HG03039 (cell line): ENCODE results near the gene SLAMF9.

Experiments used
- ATAC-seq: cut with Tn5 transposase; IDR thresholded peaks from one replicate; pipeline ENCODE4 v1.9.1; 2021; ENCODE audit warnings: mild to moderate bottlenecking, moderate library complexity; ENCODE audit not compliant: unreplicated experiment

Gene SLAMF9

DNA sequence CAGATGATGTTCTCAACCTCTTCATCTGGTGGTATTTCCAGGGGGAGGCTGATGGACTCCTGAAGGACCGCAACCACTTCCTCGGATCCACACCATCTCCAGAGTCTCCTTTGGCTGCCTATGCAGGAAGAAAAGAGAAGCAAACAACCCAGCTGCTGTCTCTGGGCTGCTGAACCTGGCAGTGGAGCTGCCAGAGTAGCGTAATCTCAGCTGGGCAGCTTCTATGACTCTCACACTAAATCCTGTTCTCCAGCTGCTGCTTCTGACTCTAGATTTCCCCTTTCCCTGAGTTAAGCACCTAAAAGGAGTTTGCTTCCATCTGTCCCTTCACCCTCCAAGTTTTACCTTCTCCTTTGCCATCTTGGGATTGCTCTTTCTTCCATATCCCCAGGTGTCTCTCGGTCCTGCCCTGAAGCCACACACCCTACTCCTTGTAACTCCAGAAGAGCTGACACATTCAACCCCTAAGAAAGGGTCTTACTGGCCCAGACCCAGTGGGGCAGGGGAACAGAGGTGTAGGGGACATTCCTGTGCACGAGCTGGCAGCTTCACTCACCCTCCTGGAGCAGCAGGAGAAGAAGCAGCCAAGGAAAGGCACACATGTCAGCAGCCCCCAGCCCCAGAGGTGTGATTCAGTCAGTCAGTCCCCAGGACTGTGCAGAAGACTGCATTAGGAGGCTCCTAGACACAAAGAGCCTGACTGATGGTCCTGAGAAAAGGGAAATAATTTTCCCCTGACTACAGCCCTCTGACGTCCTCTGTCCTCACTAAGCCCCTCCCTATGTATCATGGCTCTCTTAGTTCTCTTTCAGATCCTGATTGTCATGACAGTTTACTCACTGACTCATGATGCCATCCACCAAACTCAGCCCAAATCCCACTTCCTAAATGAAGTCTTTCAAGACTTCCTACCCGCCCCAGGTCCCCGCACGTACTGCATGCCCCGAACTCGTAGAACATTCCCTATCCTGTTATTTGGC lies at the start of gene SLAMF9:
Gene SLAMF9, minus strand, starts transcription at position 702 of the 980 bp plus-strand sequence. Its CDS starts 100 bp downstream, at position 602.
- ATAC-seq: no peak

DNA sequence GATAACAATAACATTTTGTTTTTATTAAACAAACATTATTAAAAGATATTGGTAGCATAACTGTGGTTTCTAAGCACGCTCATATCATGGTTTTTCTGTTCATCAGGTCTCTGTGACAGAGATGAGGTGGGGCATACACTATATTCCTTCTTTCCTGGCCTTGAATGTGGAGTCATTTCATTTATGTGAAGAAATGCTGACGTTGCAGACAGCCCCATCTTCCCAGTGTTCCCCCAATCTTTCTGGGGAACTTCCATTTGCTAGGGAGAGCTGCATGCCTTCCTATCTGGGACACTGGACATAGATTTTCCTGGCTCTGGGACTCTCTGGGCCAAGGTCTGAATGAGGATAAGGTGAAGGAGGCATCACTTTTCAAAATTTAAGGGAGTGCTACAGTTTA lies 47.4 kb upstream of the SLAMF9 start:
- no peak for ATAC-seq

DNA sequence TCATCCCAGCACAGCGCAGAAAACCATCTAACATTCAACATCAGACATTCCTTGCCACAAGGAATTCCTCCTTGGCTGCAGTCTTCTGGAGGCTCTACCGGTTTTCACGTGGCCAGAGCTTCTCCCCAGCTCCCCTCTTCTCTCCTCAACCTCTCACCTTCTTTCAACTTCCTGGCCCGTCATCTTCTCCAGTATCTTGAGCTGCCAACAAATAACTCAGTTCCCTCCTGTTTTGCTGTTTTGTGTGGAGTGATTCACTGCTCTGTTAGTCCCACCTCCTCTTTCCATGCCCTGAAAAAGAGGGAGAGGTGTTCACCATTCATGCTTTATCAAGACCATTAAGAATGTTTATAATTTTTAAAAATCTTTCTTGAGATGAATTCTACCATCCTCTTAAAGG lies 45.2 kb upstream of the SLAMF9 start:
- ATAC-seq: no peak

DNA sequence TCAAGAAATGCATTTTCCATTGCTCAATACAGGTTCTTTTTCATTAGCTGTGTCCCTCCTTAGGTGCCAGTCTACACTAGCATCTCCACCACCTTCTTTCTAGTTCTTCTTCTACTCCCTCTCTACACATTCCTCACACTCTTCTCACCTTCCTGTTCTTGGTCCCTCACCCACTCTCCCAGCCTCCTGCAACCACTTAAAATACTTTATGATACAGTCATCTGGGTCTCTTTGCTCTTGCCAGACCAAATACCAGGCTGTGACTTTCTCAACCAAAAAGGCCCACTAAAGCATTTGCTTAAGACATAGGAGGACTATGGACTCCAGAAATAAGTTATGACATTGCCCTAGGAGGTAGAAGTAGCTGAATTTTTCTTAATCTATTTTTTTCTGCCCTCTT lies 42.6 kb upstream of the SLAMF9 start:
- no peak for ATAC-seq

DNA sequence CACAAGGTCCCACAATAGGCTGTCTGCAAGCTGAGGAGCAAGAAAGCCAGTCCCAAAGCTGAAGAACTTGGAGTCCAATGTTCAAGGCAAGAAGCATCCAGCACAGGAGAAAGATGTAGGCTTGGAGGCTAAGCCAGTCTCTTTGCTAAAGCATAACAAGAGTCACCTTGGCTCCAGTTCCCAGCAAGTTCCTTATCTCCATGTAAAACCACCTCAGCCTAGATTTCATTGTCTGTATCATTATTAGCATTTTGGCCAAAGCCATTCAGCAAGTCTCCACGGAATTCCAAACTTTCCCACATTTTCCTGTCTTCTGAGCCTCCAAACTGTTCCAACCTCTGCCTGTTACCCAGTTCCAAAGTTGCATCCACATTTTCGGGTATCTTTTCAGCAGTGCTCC lies 40.9 kb upstream of the SLAMF9 start:
- ATAC-seq: no peak

DNA sequence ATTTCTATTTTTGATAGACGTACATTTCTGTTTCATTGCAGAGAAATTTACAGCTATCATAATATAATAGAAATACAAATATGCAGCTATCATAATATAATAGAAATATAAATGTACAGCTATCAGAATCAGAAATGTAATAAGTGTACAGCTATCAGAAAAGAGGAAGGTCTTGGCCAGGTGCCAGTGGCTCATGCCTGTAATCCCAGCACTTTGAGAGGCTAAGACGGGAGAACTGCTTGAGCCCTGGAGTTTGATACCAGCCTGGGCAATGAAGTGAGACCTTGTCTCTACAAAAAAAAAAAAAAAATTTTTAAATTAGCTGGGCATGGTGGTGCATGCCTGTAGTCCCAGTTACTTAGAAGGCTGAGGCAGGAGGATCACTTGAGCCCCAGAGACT lies 39.9 kb upstream of the SLAMF9 start:
- ATAC-seq: no peak

DNA sequence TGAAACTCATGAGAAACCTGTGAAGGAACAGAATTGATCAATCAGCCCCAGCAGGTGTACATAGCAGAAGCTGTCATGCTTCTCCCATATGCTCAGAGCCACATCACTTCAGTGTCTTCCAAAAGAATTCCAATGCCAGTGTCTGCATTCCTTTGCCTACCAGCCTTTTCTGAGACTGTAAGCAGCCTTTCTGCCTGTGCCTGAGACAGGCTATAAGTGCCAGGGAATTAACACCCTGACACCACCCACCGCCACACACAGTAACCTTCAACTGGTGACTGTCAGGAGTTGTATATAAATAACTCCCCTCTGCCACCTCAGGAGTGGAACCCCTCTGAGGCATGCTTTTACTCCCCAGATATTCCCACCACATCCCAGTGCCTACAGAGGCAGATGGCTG lies 38.1 kb upstream of the SLAMF9 start:
- no peak for ATAC-seq

DNA sequence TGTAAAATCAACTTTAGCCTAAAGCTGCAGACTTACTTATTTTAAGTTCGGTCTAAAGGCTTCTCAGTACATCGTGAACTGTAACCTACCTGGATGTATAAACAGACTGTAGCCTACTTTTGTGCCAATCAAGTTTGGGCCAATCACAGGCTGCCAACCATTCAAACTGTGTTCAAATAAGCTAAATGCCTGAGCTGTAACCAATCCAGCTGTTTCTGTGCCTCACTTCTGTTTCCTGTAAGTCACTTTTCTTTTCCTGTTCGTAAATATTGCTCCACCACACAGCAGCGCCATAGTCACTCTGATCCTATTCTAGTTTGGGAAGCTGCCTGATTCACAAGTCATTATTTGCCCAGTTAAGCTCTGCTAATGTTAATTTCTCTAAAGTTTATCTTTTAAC lies 37.5 kb upstream of the SLAMF9 start:
- ATAC-seq: no peak

DNA sequence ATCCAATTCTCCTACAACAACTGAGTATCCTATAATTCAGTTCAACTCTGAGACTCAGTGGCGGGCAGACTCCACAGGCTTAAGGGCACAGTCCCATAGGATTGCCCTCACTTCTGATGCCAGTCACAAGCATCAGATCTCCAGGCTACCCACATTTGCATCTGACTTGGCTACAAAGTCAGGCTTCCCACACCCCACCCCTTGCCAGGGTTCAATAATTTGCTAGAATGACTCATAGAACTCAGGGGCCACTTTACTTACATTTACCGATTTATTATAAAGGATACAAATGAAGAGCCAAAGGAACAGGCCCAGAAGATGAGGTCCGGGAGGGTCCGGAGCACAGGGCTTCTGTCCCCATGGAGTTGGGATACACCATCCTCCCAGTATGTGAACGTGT lies 36.0 kb upstream of the SLAMF9 start:
- no peak for ATAC-seq

DNA sequence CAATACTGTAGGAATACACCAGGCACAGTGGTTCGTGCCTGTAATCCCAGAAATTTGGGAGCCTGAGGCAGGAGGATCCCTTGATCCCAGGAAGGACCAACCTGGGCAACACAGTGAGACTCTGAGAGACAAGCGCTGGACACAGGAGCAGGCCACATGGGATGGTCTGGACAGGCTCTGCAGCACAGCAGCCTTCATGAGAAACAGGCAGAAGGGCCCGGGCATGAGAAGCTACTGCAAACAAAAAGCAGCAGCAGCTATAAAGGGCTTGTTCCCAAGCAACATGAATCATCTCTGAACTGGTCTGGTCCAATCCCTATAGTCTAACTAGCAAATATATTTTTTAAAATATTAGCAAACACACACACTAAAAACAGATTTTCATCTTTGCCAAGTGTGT lies 35.5 kb upstream of the SLAMF9 start:
- no peak for ATAC-seq

DNA sequence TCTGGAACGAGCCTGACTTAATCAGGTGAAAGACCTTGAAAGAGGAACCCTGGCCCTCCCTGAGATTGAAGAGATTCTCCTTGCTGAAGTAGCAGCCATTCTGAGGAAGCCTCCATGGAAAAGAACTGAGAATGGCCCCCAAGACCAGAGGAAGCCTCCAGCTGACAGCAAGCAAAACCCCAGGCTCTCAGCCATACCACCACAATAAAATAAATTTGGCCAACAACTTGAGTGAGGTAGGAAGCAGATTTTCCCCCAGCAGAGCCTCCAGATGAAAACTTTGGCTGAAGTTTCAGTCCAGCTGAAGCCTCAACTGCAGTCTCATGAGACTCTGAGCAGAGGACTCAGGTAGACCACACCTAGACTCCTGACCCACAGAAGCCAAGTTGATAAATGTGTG lies 34.0 kb upstream of the SLAMF9 start:
- no peak for ATAC-seq

DNA sequence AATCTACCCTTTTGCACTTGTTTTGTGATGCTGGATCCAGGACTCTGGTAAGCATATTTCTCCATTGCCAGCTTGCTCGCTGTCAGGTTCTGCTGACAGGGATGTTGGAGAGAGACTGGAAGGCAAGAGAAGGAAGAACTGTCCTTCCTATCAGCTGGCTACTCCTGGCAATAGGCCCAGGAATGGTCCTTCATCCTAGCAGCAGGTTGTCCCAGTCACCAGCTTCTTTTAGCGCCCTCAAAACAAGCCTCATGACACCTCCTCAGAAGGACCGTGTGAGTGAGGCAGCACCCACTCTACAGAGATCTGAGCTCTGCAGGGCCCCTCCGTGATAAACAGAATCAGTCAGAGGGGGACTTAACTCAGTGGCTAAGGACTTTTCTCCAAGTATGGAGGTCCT lies 33.1 kb upstream of the SLAMF9 start:
- ATAC-seq: no peak

DNA sequence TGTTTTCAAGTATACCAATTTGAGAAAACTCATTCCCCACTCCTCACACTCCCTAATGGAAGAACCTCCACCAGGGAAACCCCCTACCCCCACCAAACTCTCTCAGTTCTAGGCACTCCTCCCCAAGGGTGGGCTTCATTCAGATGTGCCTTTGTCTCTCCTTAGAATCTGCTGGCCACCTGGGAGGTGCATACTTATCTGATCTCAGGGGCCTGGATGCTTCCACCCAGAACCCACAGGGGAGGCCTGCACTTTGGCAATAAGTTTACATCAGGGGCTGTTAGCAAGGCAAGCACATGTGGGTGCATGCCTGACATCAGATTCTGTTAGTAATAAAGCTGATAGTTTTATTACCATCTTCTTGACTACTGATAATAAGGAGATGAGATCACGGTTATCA lies 32.5 kb upstream of the SLAMF9 start:
- ATAC-seq: no peak

DNA sequence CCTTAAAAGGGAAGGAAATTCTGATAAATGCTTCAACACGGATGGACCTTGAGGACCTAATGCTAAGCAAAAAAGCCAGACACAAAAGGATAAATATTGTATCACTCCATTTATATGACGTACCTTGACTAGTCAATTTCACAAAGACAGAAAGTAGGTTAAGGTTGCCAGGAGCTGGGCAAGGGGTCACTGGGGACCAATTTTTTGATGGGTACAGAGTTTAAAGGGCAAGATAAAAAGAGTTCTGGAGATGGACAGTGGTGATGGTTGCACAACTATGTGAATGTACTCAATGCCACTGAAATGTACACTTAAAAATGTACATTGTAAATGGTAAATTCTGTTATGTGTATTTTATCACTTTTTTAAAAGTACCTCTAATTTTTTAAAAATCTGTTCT lies 32.1 kb upstream of the SLAMF9 start:
- ATAC-seq: no peak

DNA sequence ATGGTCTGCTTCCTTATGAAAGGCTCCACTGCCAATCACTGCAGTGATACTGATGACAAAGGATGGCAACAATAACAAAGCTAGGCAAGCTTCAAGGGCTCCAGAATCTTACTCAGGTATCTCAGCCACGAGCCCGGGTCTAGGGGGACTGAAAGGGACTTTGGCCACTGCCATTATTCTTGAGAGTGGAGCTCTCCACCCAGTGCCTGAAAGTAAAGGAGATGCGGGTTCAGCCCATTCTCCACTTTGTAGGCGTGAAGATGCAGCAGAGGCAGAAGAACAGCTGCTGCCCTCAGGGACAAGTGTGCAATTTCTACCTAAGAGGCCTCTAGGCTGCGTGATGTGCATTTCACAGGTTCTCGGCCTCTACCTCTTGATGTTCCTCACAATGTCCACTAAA lies 31.4 kb upstream of the SLAMF9 start:
- ATAC-seq: no peak

DNA sequence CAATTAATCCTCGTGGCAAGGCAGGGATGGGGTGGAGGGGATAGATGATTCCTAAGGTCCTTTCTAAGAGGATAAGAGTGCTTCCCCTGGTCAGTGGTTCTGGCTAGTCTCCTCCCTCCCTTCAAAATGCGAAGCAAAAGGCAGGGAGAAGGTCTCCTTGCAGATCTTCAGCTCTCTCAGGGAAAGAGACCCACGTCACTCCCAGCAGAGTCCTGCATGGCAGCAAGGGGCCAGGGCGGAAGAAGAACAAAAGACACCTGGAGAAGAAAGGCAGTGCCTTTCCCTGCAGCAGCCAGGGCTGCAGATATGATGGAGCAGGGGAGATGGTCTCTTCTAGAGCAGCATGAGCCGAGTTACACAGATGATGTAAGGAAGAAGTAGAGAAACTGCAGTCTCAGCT lies 29.6 kb upstream of the SLAMF9 start:
- ATAC-seq: no peak

DNA sequence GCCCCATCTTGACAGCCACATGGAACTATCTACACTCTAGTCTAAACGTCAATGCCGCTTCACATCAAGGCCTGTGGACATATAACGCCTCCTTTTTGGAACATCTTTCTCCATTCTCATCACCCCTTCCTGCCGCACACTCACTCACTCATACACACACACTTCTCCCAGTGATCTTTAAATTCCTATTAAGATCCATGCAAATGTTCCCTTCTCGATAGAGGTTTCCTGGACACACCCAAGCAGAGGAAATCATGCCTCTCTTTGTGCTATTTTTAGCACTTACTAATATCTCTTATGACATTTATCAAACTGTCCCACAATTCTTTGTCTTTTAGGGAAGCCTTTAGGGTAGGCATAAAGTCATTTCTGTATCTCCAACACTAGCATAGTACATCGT lies 28.2 kb upstream of the SLAMF9 start:
- no peak for ATAC-seq

DNA sequence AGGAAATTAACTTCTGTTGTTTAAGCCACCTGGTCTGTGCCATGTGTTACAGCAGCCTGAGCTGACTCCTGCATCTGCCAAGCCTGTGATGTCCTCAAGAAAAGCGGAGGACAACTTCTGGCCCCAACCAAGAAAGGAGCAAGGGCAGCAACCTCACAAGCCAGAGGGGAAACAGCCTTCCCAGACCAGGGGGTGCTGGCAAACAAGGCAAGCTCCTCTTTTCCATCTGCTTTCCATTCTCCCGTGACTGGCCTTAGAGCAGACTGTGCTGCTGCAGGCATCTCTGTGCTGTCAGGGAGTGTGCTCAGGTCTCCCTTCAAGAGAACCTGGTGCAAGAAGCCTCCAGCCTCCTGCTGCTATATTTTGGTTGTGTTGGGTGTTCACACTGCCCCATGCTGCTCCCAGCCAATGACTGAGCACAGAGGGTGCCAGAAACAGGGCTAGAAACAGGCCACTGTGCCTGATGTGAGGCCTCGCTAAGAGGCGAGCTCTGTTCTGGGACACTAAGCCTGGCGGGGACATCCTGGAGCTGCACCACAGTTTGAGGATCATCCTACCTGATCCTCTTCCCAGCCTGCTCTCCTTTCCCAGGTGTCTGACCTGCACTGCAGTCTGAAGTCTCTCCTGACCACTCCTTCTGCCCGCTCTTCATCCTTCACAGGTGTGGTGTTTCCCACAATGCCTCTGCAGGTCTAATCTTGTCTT lies 27.5 kb upstream of the SLAMF9 start:
- no peak for ATAC-seq

DNA sequence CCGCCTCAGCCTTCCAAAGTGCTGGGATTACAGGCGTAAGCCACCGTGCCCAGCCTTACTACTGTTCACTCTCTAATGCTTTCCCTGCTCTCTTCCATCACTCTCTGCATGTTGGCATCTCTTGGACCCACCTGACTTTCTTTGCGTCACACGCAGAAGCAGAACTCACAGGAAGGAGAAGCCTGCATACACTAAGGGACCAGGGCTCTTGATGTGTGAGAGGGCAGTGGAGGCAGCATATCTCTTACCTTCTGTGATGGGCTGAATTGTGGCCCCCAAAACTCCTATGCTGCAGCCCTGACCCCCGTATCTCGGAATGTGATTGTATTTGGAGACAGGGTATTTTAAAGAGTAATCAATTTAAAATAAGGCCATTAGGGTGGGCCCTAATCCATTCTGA lies 26.7 kb upstream of the SLAMF9 start:
- no peak for ATAC-seq

DNA sequence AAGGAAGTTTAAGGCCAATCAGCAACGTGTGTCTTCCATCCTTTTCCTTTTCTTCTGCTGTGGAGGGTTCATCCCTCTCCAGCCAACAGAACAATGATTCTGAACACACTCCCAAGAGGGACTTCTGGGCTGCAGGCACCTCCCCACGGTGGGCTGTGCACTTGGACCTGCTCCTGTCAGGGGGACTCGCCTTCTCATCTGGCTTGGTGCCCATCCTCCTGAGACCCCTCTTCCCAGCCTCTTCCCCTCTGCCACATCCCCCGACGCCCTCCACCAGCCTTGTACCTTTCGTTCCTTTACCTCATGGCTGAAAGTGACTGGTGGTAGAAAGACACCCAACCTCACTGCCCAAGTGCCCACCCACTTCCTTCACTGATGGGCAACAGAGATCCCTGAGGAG lies 26.0 kb upstream of the SLAMF9 start:
- ATAC-seq: no peak

DNA sequence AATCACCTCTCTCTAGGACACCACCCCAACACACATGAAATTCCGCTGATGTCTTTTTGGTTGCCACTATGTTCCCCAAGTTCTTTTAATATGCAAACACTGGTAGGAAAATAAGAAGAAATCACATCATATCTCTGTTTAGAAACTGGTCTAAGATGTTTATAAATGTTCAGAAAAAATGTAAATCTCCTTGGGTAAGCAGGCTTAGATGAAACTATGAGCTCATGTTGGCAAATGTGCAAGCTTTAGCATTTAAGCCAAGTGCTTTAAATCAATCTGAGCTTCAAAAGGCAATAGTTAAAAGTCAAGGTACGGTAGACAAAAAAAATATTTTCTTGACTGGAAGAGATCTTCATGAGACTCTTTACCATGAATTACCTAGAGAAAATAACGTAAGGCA lies 25.2 kb upstream of the SLAMF9 start:
- no peak for ATAC-seq

DNA sequence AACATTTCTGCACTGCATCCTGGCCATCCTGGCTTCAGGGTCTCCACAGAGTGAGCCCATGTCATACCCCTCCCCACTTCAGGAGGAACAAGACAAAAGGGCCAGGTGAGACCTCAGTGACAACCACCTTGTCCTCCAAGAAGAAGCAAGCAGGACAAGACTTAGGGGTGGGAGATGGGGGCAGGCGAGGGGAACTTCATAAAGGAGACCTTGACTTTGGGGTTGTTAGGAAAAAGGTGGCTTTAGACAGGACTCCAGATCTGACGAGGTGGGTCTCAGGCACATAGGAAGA lies 24.0 kb upstream of the SLAMF9 start:
- no peak for ATAC-seq
